HG03045 (cell line): ENCODE measurements around the gene PON3.
A peak's percentile ranks its signal among the peaks of the same experiment; 100 is the strongest.

Source experiments
- ATAC-seq: cut with Tn5 transposase; IDR thresholded peaks from one replicate; pipeline ENCODE4 v1.9.1; 2021; ENCODE audit warnings: mild to moderate bottlenecking, moderate library complexity; ENCODE audit not compliant: unreplicated experiment

The PON3 gene

GRCh38 chr7:95342642-95343307 lies 53.4 kb downstream of the PON3 start:
- no peak for ATAC-seq

- ATAC-seq: no peak
These were observed 54.1 kb downstream of the PON3 start for GRCh38 chr7:95342029-95342428.

DNA sequence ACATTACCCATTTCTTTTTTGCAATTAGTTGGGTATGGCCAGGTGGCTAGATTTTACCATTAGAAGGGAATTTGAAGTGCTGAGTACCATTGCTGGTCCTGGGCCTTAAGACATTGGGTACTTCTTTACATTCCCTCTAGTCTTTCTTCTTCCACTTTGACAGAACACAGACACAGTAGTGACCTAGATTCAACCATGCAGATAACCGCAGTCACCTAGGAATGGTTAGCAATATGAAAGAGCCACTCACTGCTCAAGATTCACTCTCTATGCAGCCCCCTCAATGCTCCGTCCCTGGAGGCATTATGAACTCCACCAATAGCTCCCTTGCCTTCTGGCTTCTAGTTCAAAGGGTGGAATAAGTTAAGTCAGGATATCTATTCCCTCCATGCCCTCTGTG lies 55.7 kb downstream of the PON3 start:
- no peak for ATAC-seq

DNA sequence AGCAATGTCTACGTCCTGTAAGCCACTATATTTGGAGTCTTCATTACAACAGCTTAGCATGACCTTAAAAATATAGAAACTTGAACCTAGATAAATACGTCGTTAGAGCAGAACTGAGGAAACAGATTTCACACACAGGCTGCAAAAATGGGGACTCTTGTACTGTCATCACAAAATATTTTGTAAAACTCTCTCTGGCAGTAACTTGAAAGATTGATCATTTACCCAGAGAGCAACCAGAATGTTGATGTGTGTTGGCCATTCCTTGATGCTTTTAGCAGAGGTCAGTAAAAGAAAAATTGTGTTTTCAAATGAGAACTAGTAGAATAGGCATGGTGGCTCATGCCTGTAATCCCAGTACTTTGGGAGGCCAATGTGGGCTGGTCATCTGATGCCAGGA lies 57.3 kb downstream of the PON3 start:
- no peak for ATAC-seq

DNA sequence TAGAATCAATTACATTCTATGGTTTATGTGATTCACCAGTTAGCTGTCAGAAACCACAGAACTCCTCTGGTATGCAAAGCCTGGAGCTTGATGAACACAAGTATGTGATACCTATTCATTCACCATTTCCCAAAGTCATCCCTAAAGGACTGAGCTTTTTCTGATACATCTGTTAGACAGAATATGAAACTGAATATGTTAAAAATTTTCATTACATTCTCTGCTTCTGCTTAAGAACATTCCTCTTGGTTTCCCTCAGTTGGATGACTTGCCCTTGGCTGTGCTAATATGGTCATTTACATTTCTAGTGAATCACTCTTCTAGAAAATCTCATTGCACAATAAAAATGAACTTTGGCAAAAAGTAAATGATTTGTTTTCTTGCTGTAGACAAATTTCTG lies 61.1 kb downstream of the PON3 start:
- no peak for ATAC-seq

DNA sequence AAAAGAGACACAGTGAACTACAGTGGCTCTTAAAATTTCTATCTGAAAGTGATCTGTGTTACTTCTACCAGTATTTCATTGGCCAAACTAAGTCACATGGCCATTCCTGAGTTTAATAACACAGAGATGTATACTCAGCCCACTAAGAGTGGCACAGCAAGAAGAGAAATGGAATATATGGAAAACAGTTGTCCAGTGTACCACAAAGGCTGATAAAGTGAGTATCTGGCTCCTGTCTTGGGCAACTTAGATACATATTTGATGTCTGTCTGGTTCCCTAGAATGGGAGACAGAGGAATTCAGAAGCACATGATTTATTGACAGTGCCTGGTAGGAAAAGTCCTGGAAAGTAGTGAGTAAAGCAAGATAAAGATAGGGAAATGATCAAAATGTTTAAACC lies 61.7 kb downstream of the PON3 start:
- ATAC-seq: no peak

DNA sequence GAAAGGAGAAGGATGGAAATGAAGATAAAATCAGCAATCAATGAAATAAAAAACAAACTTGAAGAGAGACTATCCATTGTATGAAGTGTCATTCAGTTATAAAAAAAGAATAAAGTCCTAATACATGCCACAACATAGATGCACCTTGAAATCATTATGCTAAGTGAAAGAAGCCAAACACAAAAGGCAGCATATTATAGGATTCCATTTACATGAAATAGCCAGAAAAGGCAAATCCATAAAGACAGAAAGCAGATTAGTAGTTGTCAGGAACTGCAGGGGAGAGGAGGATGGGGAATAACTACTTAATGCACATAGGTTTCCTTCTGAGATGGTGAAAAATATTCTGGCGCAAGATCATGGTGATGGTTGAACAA lies 65.2 kb downstream of the PON3 start:
- ATAC-seq: peak; percentile 27

GRCh38 chr7:95330204-95330960 lies 65.8 kb downstream of the PON3 start:
- peak; percentile 95 for ATAC-seq

GRCh38 chr7:95327356-95327755 lies 68.8 kb downstream of the PON3 start:
- no peak for ATAC-seq

- ATAC-seq: peak; percentile 55
These were observed 71.7 kb downstream of the PON3 start, which contains the start of gene PON1 for GRCh38 chr7:95324431-95324830. Gene PON1 (minus strand): TSS chr7:95324532. CDS start chr7:95324475, 57 bp downstream.

- no peak for ATAC-seq
These were observed 72.6 kb downstream of the PON3 start for GRCh38 chr7:95323410-95324129.

DNA sequence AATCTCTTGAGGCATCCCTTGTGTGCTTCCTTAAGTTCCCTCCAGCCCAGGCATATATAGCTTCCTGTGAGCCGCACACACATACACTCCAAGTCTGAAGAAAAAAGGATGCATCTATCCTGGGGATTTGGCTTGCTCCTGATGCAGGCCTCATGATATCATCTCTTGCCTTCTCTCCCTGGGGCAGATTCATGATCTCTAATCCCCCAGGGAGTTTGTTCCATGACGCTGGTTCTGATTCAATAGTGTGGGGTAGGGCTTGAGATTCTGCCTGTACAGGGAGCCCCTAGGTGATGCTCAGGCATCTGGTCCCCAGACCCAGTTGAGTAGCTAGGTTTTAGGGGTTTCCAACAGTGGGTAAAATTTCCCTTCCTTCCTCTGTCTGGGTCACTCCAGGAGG lies 73.3 kb downstream of the PON3 start:
- no peak for ATAC-seq

DNA sequence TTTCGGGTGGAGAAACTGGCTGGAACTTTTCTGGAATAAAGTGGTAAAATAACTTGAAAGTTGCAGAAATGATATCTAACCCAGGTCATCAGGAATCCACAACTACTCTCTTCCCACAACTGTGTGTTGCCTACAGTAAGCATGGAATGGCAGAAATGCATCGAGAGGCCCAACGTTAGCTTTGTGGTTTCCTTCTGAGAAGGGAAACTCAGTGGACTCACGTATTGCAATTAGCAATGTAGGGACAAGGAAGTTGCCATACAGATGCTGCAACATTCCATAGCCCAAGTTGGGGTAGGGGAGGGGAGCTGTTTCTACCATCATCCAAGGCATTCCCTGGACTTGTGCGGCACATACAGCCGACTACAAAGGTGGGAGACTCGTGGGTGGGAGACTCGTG lies 73.8 kb downstream of the PON3 start:
- ATAC-seq: no peak

GRCh38 chr7:95321720-95322119 lies 74.5 kb downstream of the PON3 start:
- ATAC-seq: no peak

GRCh38 chr7:95320651-95321050 lies 75.5 kb downstream of the PON3 start:
- no peak for ATAC-seq

DNA sequence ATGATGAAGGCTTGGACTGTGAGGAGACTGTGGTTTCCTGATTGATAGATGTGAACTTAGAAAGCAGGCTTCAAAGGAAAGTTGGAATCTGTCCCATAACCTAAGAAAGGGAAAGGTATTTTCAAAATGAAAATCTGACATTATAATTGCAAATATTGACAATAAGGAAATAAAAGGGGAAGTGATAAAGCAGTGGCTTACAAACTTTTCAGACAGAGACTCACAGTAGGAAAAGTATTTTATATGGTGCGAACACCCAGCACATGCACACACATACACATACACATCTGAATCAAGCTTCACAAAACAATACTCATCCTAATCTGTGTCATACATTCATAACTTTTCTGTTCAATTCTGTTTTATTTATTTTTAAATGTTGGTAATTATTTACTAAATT lies 76.6 kb downstream of the PON3 start:
- ATAC-seq: no peak

- ATAC-seq: no peak
These were observed 77.6 kb downstream of the PON3 start for GRCh38 chr7:95318501-95319100.

DNA sequence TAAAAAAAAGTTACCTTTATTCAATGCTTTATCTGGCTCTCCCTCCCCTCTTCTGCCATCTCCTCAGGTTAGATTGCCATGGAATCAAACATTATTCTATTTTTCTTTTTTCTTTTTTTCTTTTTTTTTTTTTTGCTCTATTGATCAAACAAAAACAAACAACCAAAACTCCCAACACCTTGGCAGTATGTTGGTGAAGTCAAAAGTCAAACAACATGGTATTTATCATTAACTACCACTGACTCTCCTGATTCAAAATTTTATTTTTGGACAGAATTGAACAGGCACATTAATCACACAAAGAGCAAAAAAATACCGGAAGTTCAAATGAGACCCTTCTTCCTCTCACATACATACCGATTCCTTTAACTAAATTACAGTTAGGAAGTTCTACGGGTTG lies 78.2 kb downstream of the PON3 start:
- no peak for ATAC-seq

DNA sequence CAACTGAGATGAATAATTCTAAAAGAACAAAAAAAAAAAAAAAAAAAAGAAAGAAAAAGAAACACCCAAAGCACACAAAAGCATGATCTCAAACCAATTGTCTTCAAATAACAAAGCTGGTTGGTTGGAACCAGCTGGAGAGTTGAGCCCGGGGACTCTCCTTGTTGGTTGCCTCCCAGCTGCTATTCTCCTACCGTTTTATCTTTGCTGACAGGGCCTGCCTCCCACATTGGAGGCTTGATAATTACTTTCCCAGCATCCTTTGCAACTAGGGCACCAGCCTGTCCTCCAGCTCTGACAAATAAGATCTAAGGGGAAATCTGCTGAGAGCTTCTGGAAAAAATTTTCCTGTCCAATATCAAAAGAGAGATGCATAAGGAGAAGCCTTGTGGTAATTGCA lies 78.6 kb downstream of the PON3 start:
- ATAC-seq: no peak

- no peak for ATAC-seq
These were observed 79.6 kb downstream of the PON3 start for GRCh38 chr7:95316588-95316987.

DNA sequence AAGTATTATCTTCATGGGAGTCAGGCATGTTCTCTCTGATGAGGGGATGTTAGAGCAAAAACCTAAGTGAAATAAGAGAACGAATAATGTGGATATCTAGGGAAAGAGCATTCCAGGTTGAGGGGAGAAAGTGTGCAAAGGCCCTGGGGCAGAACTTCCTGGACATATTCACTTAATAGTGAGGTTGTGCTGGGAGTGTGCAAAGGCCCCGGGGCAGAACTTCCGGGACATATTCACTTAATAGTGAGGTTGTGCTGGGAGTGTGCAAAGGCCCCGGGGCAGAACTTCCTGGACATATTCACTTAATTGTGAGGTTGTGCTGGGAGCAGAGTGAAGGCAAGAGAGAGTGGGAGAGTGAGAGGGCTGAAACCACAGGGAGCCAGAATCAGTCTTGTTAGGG lies 83.6 kb downstream of the PON3 start:
- ATAC-seq: no peak

DNA sequence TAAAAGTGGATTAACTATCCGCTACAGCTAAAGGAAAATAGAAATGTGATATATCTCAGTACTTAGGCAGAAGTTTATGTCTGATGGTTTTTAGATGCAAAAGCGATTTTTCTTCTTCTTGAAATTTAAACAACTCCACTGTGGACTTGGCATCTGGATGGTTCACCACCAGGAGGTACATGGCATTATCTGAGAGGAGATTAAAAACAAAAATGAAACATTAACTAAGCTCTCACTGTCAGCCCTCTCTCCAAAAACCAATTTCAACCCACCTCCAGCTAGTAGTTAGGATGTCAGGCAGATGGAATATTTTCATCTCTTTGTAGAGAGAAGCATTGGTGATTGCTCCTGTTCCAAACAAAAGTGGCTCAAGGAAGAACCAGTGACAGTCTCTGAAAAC lies 84.8 kb downstream of the PON3 start:
- no peak for ATAC-seq
